Activated CD4-positive, alpha-beta T cell treated with anti-CD3 and anti-CD28 coated beads, Interleukin-2, amount 50 U/mL, for 48 hours (primary cell): Measurements from ENCODE around the gene EIPR1.
"Not testable (repeated sequence)": the region's sequence is repeated elsewhere in the genome, so short reads cannot be mapped to it uniquely, and the experiment has no call there.

Experiments used
- DNase-seq, 2 experiments: peaks; one replicate each; pipeline ENCODE4 v3.0.0-alpha.2; 2020

The EIPR1 gene

GRCh38 chr2:3399829-3400228, 22.2 kb upstream of the EIPR1 start:
- no peak for DNase-seq

- DNase-seq = no peak
Observed at GRCh38 chr2:3399381-3399780, 21.8 kb upstream of the EIPR1 start.

GRCh38 chr2:3398857-3399256, 21.2 kb upstream of the EIPR1 start:
- DNase-seq = no peak

- DNase-seq = no peak
Observed at GRCh38 chr2:3396920-3397559, 19.4 kb upstream of the EIPR1 start.

GRCh38 chr2:3392216-3392615, 14.6 kb upstream of the EIPR1 start:
- DNase-seq = no peak

GRCh38 chr2:3390041-3390440, 12.4 kb upstream of the EIPR1 start:
- no peak for DNase-seq

GRCh38 chr2:3389193-3389592, 11.6 kb upstream of the EIPR1 start:
- no peak for DNase-seq

- no peak for DNase-seq
Observed at GRCh38 chr2:3388412-3388738, 10.8 kb upstream of the EIPR1 start.

- DNase-seq = no peak
Observed at GRCh38 chr2:3387644-3388411, 10.2 kb upstream of the EIPR1 start.

- no peak for DNase-seq
Observed at GRCh38 chr2:3387011-3387410, 9.4 kb upstream of the EIPR1 start.

GRCh38 chr2:3386448-3386958, 8.9 kb upstream of the EIPR1 start:
- no peak for DNase-seq

- peak; percentile 93 to 95 for DNase-seq
Observed at GRCh38 chr2:3379647-3380534, 2.3 kb upstream of the EIPR1 start, which contains the start of gene TRAPPC12. Gene TRAPPC12, plus strand, starts transcription at chr2:3379694. Its CDS starts 7,930 bp downstream, at chr2:3387624.

- no peak for DNase-seq
Observed at GRCh38 chr2:3379339-3379646, 1.7 kb upstream of the EIPR1 start.

GRCh38 chr2:3377279-3377611, 373 bp downstream of the EIPR1 start:
- peak; percentile 44 to 48 for DNase-seq

GRCh38 chr2:3376821-3377220, 797 bp downstream of the EIPR1 start:
- no peak for DNase-seq

- DNase-seq = not testable (repeated sequence)
Observed at GRCh38 chr2:3369340-3370181, 8.1 kb downstream of the EIPR1 start.

GRCh38 chr2:3368261-3368722, 9.3 kb downstream of the EIPR1 start:
- no peak for DNase-seq

GRCh38 chr2:3365219-3365618, 12.4 kb downstream of the EIPR1 start:
- DNase-seq = no peak

- DNase-seq = no peak
Observed at GRCh38 chr2:3361518-3362389, 15.9 kb downstream of the EIPR1 start.

GRCh38 chr2:3357926-3358325, 19.7 kb downstream of the EIPR1 start:
- no peak for DNase-seq

GRCh38 chr2:3357446-3357845, 20.2 kb downstream of the EIPR1 start:
- DNase-seq = not testable (repeated sequence)

- no peak for DNase-seq
Observed at GRCh38 chr2:3356799-3357198, 20.8 kb downstream of the EIPR1 start.
